Immature natural killer cell (primary cell): ENCODE measurements around the gene ZAR1. TPM values are rescaled to one million over a fixed set of nuclear protein-coding genes. Genes with fewer than 3 reads are reported as not detected.

Experiments used
- polyA plus RNA-seq, 3 donors: library from polyadenylated mRNA; unstranded; fragments of 300-500 nt; fragmentation: Illumina TruSeq; gene quantifications; one replicate each; pipeline ENCODE4 v1.2.3, GENCODE V29; 2021

The ZAR1 gene
- polyA plus RNA-seq, 3 donors from 2014 or later: not detected

Other genes starting within 250 kb of the ZAR1 start
- 1 to 10 TPM; 2.2 to 4.8 (median 2.9) TPM for gene TEC, start 220.4 kb upstream of the ZAR1 start, polyA plus RNA-seq
- gene SLAIN2, start 148.7 kb upstream of the ZAR1 start, polyA plus RNA-seq: 10 to 100 TPM; 15.0 to 36.5 (median 28.4) TPM
- gene SLC10A4, start 6.9 kb upstream of the ZAR1 start, polyA plus RNA-seq: not detected